Liver (tissue), 9 donors: Measurements from ENCODE around the gene ATP11A. TPM values are rescaled to one million over a fixed set of nuclear protein-coding genes. Genes with fewer than 3 reads are reported as not detected.

Experiments
- DNase-seq: peaks from one replicate; pipeline ENCODE4 v3.0.0-alpha.2; 2017; ENCODE audit warnings: low spot score
- H3K27ac ChIP-seq, 2 donors: one replicate each; pipeline ENCODE4 v1.7.0; 2013; ENCODE audit warnings: inconsistent platforms in 2 of 2, low read length in 2 of 2, control low read depth in 1 of 2, low read depth in 1 of 2, mild to moderate bottlenecking in 1 of 2
- H3K27me3 ChIP-seq, 4 donors: one replicate each; pipeline versions ENCODE4 v1.6.1 to v1.7.0; 2013; ENCODE audit warnings: low read length in 3 of 4, inconsistent platforms in 1 of 4, mild to moderate bottlenecking in 1 of 4, moderate library complexity in 1 of 4; ENCODE audit not compliant: control insufficient read depth in 4 of 4, insufficient read depth in 4 of 4
- H3K36me3 ChIP-seq, 4 donors: one replicate each; pipeline versions ENCODE4 v1.6.1 to v1.7.0; 2013; ENCODE audit warnings: low read length in 3 of 4, mild to moderate bottlenecking in 3 of 4, low read depth in 1 of 4, moderate library complexity in 1 of 4; ENCODE audit not compliant: control insufficient read depth in 4 of 4, insufficient read depth in 3 of 4
- H3K4me1 ChIP-seq, 4 donors: one replicate each; pipeline versions ENCODE4 v1.6.1 to v1.7.0; 2013; ENCODE audit warnings: low read length in 3 of 4, mild to moderate bottlenecking in 3 of 4, moderate library complexity in 1 of 4; ENCODE audit not compliant: control insufficient read depth in 4 of 4, insufficient read depth in 4 of 4
- H3K4me3 ChIP-seq, 3 donors: one replicate each; pipeline versions ENCODE4 v1.6.1 to v1.7.0; 2013; ENCODE audit warnings: low read length in 3 of 3, control low read depth in 1 of 3, low read depth in 1 of 3, mild to moderate bottlenecking in 1 of 3
- H3K9ac ChIP-seq, 2 donors: one replicate each; pipeline ENCODE4 v1.7.0; 2013; ENCODE audit warnings: low read length in 2 of 2, mild to moderate bottlenecking in 2 of 2, moderate library complexity in 2 of 2, control low read depth in 1 of 2, low read depth in 1 of 2
- H3K9me3 ChIP-seq, 4 donors: one replicate each; pipeline versions ENCODE4 v1.6.1 to v1.7.0; 2013; ENCODE audit warnings: low read length in 3 of 4; ENCODE audit not compliant: control insufficient read depth in 4 of 4
- EGR1 ChIP-seq, 2 donors: IDR thresholded peaks; 2 replicates each; pipeline ENCODE4 v1.6.1; 2016 to 2018; ENCODE audit warnings: antibody characterized with exemption in 2 of 2, low read depth in 2 of 2
- FOXA1 ChIP-seq: IDR thresholded peaks from 2 replicates; pipeline ENCODE4 v1.6.1; 2016; ENCODE audit warnings: antibody characterized with exemption
- FOXA2 ChIP-seq: IDR thresholded peaks from 2 replicates; pipeline ENCODE4 v1.6.1; 2016; ENCODE audit warnings: antibody characterized with exemption
- GABPA ChIP-seq, 2 donors: IDR thresholded peaks in 1 of 2; conservative IDR thresholded peaks in 1 of 2; 2 replicates each; pipeline ENCODE4 v1.6.1; 2016; ENCODE audit warnings: antibody characterized with exemption in 2 of 2, mild to moderate bottlenecking in 1 of 2, moderate library complexity in 1 of 2
- HNF4A ChIP-seq, 2 donors: conservative IDR thresholded peaks; 2 replicates each; pipeline ENCODE4 v1.6.1; 2016; ENCODE audit warnings: antibody characterized with exemption in 2 of 2, mild to moderate bottlenecking in 2 of 2
- HNF4G ChIP-seq: IDR thresholded peaks from 2 replicates; pipeline ENCODE4 v1.6.1; 2016; ENCODE audit warnings: antibody characterized with exemption
- JUND ChIP-seq, 2 donors: IDR thresholded peaks; 2 replicates each; pipeline ENCODE4 v1.6.1; 2016; ENCODE audit warnings: antibody characterized with exemption in 2 of 2
- RAD21 ChIP-seq, 2 donors: IDR thresholded peaks; 2 replicates each; pipeline ENCODE4 v1.6.1; 2016; ENCODE audit warnings: antibody characterized with exemption in 2 of 2, mild to moderate bottlenecking in 2 of 2
- RXRA ChIP-seq, 2 donors: IDR thresholded peaks; 2 replicates each; pipeline ENCODE4 v1.6.1; 2017 to 2018; ENCODE audit warnings: antibody characterized with exemption in 2 of 2, mild to moderate bottlenecking in 1 of 2
- SP1 ChIP-seq: IDR thresholded peaks from 2 replicates; pipeline ENCODE4 v1.6.1; 2018; ENCODE audit warnings: antibody characterized with exemption, mild to moderate bottlenecking
- TAF1 ChIP-seq: conservative IDR thresholded peaks from 2 replicates; pipeline ENCODE4 v1.6.1; 2016; ENCODE audit warnings: antibody characterized with exemption, mild to moderate bottlenecking
- YY1 ChIP-seq: IDR thresholded peaks from 2 replicates; pipeline ENCODE4 v1.6.1; 2016; ENCODE audit warnings: antibody characterized with exemption, mild to moderate bottlenecking
- ZBTB33 ChIP-seq: IDR thresholded peaks from 2 replicates; pipeline ENCODE4 v1.6.1; 2016; ENCODE audit warnings: antibody characterized with exemption
- WGBS: extraction: QIAGEN DNeasy Blood & Tissue Kit; methylation state at CpG from one replicate; pipeline ENCODE4 v1.1.7; 2013; 5-methylcytosine and 5-hydroxymethylcytosine counted together
- polyA plus RNA-seq, 2 donors: library from polyadenylated mRNA; stranded (reverse) in 1 of 2; unstranded in 1 of 2; fragments of 200-250 nt in 1 of 2; fragments of >200 nt in 1 of 2; fragmentation: Nextera tagmentation in 1 of 2; extraction: Ambion mirVana in 1 of 2; gene quantifications; one replicate each; pipeline versions ENCODE4 v1.2.1 to v1.2.3, GENCODE V29; 2013 to 2015
- total RNA-seq, 2 donors: library from RNA; depleted of rRNA; stranded (reverse); fragments of >200 nt; gene quantifications; one replicate each; pipeline ENCODE4 v1.2.3, GENCODE V29; 2014
- TF ChIP-seq, protein P1 (sequence below): fragments of 150-350 bp; IDR thresholded peaks from 2 replicates; pipeline ENCODE4 v1.5.1; 2017; ENCODE audit warnings: improper control_type of control experiment, low read depth, low read length; ENCODE audit not compliant: missing input control
- TF ChIP-seq, protein P2 (sequence below): IDR thresholded peaks from 2 replicates; pipeline ENCODE4 v1.6.1; 2016; ENCODE audit warnings: antibody characterized with exemption
- donor health status: healthy.
- donor health status: healthy.
- donor health status: healthy.
- donor health status: healthy.
- donor health status: healthy.

Gene ATP11A
- total and polyA plus RNA-seq, 4 donors: 8.7 to 27.9 (median 13.8) TPM

- Histone ChIP-seq H3K27me3 (no peaks in the 10 kb centered on the region), H3K4me1 (peaks cover 0 to 2% (median 0%) of the 10 kb centered on the region in 4 donors), H3K36me3 (no peaks in the 10 kb centered on the region), H3K9ac (no peak overlapping the region), H3K27ac (no peak overlapping the region), H3K9me3 (no peaks in the 10 kb centered on the region), H3K4me3 (no peak overlapping the region)
- 95% methylated on average over 36 of the region's 36 CpGs for WGBS
- no peak for DNase-seq
- TF ChIP-seq SP1 (no peak), HNF4A (conservative IDR thresholded peaks at IDR 0.05) (no peak), FOXA2 (no peak), EGR1 (IDR thresholded peaks at IDR 0.05; ENCODE audit: low read depth in 2 of 2) (no peak), ZBTB33 (no peak), HNF4G (no peak), FOXA1 (no peak), TAF1 (no peak)
- TF ChIP-seq, protein P1, sequence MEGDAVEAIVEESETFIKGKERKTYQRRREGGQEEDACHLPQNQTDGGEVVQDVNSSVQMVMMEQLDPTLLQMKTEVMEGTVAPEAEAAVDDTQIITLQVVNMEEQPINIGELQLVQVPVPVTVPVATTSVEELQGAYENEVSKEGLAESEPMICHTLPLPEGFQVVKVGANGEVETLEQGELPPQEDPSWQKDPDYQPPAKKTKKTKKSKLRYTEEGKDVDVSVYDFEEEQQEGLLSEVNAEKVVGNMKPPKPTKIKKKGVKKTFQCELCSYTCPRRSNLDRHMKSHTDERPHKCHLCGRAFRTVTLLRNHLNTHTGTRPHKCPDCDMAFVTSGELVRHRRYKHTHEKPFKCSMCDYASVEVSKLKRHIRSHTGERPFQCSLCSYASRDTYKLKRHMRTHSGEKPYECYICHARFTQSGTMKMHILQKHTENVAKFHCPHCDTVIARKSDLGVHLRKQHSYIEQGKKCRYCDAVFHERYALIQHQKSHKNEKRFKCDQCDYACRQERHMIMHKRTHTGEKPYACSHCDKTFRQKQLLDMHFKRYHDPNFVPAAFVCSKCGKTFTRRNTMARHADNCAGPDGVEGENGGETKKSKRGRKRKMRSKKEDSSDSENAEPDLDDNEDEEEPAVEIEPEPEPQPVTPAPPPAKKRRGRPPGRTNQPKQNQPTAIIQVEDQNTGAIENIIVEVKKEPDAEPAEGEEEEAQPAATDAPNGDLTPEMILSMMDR: no peak
- TF ChIP-seq, protein P2, sequence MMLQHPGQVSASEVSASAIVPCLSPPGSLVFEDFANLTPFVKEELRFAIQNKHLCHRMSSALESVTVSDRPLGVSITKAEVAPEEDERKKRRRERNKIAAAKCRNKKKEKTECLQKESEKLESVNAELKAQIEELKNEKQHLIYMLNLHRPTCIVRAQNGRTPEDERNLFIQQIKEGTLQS: no peak
Observed at GRCh38 chr13:112774829-112775565, 85.2 kb downstream of the ATP11A start.

GRCh38 chr13:112775791-112776279 is 86.0 kb downstream of the ATP11A start:
- H3K9ac ChIP-seq: no peak overlapping the region
- H3K9me3 ChIP-seq: no peaks in the 10 kb centered on the region
- H3K4me3 ChIP-seq: no peak overlapping the region
- peaks cover 0 to 2% (median 0%) of the 10 kb centered on the region in 4 donors for H3K4me1 ChIP-seq
- 89% methylated on average over 25 of the region's 25 CpGs for WGBS
- no peak overlapping the region for H3K27ac ChIP-seq
- no peaks in the 10 kb centered on the region for H3K27me3 ChIP-seq
- TF ChIP-seq GABPA (IDR thresholded peaks at IDR 0.05 in 1 of 2, conservative IDR thresholded peaks at IDR 0.05 in 1 of 2): no peak
- TF ChIP-seq JUND (IDR thresholded peaks at IDR 0.05): no peak
- TF ChIP-seq HNF4A (conservative IDR thresholded peaks at IDR 0.05): no peak
- TF ChIP-seq RXRA (IDR thresholded peaks at IDR 0.05): no peak
- TF ChIP-seq RAD21 (IDR thresholded peaks at IDR 0.05): no peak
- TF ChIP-seq FOXA2: no peak
- no peak for TF ChIP-seq ZBTB33
- TF ChIP-seq, protein P2: no peak
- no peak for TF ChIP-seq TAF1
- TF ChIP-seq YY1: no peak
- no peak for TF ChIP-seq SP1
- TF ChIP-seq EGR1 (IDR thresholded peaks at IDR 0.05; ENCODE audit: low read depth in 2 of 2): no peak
- TF ChIP-seq, protein P1: no peak
- TF ChIP-seq FOXA1: no peak
- H3K36me3 ChIP-seq: no peaks in the 10 kb centered on the region
- no peak for DNase-seq
